GM23338 (cell line): ENCODE data around the gene CYP2J2.
"Not testable (repeated sequence)": the region's sequence is repeated elsewhere in the genome, so short reads cannot be mapped to it uniquely, and the experiment has no call there.

Experiments
- CREB1 ChIP-seq: fragments of 250-450 bp; sonication (Bioruptor Pico); IDR thresholded peaks from 2 replicates; pipeline ENCODE4 v1.5.0; 2020; ENCODE audit warnings: low read depth, mild to moderate bottlenecking, moderate library complexity
- EZH2 ChIP-seq: fragments of 200-600 bp; sonication (generic); IDR thresholded peaks from one replicate; pipeline ENCODE4 v1.8.0; 2017; ENCODE audit warnings: antibody characterized with exemption, mild to moderate bottlenecking, low read depth; ENCODE audit not compliant: unreplicated experiment
- EZH2phosphoT487 ChIP-seq: fragments of 200-600 bp; sonication (generic); IDR thresholded peaks from one replicate; pipeline ENCODE4 v1.8.1; 2018; ENCODE audit warnings: antibody characterized with exemption; ENCODE audit not compliant: unreplicated experiment
- NANOG ChIP-seq: IDR thresholded peaks from 2 replicates; pipeline ENCODE4 v1.6.1; 2016; ENCODE audit warnings: antibody characterized with exemption, borderline replicate concordance
- POLR2AphosphoS5 ChIP-seq: IDR thresholded peaks from 2 replicates; pipeline ENCODE4 v1.6.1; 2016; ENCODE audit warnings: antibody characterized with exemption, low read depth
- TF ChIP-seq, protein P1 (sequence below), 2 experiments: fragments of 200-600 bp in 1 of 2; sonication (generic) in 1 of 2; conservative IDR thresholded peaks; 2 replicates each; pipeline versions ENCODE4 v1.5.1 to v1.6.1; 2016 to 2017; ENCODE audit warnings: antibody characterized with exemption in 2 of 2, low read depth in 2 of 2, mild to moderate bottlenecking in 2 of 2, moderate library complexity in 1 of 2
- TF ChIP-seq, protein P2 (sequence below): IDR thresholded peaks from one replicate; pipeline ENCODE4 v1.6.1; 2018; ENCODE audit warnings: antibody characterized with exemption; ENCODE audit not compliant: unreplicated experiment

DNA sequence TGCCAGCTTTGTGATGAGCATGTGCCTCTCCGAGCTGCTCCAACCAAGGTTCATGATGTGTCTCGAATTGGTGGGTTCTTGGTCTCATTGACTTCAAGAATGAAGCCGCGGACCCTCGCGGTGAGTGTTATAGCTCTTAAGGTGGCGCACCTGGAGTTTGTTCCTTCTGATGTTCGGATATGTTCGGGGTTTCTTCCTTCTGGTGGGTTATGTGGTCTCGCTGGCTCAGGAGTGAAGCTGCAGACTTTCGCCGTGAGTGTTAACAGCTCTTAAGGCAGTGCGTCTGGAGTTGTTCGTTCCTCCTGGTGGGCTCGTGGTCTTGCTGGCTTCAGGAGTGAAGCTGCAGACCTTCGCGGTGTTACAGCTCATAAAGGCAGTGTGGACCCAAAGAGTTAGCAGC lies 42.2 kb upstream of the CYP2J2 start:
- TF ChIP-seq EZH2; NANOG; POLR2AphosphoS5; EZH2phosphoT487; CREB1 (CRISPR knock-in tag): not testable (repeated sequence)
- TF ChIP-seq, protein P1, sequence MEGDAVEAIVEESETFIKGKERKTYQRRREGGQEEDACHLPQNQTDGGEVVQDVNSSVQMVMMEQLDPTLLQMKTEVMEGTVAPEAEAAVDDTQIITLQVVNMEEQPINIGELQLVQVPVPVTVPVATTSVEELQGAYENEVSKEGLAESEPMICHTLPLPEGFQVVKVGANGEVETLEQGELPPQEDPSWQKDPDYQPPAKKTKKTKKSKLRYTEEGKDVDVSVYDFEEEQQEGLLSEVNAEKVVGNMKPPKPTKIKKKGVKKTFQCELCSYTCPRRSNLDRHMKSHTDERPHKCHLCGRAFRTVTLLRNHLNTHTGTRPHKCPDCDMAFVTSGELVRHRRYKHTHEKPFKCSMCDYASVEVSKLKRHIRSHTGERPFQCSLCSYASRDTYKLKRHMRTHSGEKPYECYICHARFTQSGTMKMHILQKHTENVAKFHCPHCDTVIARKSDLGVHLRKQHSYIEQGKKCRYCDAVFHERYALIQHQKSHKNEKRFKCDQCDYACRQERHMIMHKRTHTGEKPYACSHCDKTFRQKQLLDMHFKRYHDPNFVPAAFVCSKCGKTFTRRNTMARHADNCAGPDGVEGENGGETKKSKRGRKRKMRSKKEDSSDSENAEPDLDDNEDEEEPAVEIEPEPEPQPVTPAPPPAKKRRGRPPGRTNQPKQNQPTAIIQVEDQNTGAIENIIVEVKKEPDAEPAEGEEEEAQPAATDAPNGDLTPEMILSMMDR (conservative IDR thresholded peaks at IDR 0.05; ENCODE audit: low read depth in 2 of 2) = not testable (repeated sequence)
- TF ChIP-seq, protein P2, sequence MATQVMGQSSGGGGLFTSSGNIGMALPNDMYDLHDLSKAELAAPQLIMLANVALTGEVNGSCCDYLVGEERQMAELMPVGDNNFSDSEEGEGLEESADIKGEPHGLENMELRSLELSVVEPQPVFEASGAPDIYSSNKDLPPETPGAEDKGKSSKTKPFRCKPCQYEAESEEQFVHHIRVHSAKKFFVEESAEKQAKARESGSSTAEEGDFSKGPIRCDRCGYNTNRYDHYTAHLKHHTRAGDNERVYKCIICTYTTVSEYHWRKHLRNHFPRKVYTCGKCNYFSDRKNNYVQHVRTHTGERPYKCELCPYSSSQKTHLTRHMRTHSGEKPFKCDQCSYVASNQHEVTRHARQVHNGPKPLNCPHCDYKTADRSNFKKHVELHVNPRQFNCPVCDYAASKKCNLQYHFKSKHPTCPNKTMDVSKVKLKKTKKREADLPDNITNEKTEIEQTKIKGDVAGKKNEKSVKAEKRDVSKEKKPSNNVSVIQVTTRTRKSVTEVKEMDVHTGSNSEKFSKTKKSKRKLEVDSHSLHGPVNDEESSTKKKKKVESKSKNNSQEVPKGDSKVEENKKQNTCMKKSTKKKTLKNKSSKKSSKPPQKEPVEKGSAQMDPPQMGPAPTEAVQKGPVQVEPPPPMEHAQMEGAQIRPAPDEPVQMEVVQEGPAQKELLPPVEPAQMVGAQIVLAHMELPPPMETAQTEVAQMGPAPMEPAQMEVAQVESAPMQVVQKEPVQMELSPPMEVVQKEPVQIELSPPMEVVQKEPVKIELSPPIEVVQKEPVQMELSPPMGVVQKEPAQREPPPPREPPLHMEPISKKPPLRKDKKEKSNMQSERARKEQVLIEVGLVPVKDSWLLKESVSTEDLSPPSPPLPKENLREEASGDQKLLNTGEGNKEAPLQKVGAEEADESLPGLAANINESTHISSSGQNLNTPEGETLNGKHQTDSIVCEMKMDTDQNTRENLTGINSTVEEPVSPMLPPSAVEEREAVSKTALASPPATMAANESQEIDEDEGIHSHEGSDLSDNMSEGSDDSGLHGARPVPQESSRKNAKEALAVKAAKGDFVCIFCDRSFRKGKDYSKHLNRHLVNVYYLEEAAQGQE = not testable (repeated sequence)
